ENCODE measurements around the gene CA6.
A peak's percentile ranks its signal among the peaks of the same experiment; 100 is the strongest.

The CA6 gene

GRCh38 chr1:8905582-8906191, 40.0 kb upstream of the CA6 start:
- TF ChIP-seq CTCF (conservative IDR thresholded peaks at IDR 0.05; ENCODE audit: control insufficient read depth, insufficient read depth, low read depth, low read length) = no peak
- no peak overlapping the region for H3K4me3 ChIP-seq (ENCODE audit: control insufficient read depth, low read depth, low read length)
- DNase-seq (ENCODE audit: low read depth) = peak; percentile 55

DNA sequence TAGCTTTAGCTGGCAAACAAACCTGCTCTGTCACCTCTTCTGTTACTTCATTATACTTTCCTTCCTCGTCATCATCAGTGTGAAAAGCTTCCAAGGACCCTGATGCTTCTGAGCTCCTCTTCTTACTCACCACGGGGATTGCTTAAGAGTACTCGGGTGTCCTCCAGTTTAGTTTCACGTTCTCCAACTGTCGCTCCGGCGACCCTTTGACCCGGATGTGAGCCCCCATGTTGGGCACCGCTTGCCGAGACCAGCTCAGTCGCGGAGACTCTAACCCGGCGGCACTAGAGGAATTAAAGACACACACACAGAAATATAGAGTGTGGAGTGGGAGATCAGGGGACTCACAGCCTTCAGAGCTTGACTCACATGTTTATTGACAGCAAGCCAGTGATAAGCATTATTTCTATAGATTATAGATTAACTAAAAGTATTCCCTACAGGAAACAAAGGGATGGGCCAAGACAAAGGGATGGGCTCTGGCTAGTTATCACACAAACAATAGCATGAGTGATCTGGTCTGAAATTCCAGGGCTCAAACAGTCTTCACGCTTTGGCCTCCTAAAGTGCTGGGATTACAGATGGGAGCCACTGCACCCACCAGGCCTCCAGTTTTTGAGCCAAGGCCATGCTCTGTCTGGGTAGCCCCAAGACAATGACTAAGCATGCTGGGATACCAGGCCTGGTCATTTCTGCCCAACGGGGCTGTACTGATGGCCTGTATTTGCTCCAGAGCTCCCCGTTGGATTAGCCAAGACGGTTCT, 37.1 kb upstream of the CA6 start:
- DNase-seq (ENCODE audit: low read depth) = peak; percentile 35
- TF ChIP-seq CTCF (conservative IDR thresholded peaks at IDR 0.05; ENCODE audit: control insufficient read depth, insufficient read depth, low read depth, low read length) = no peak
- no peak overlapping the region for H3K4me3 ChIP-seq (ENCODE audit: control insufficient read depth, low read depth, low read length)

- DNase-seq (ENCODE audit: low read depth) = no peak
- no peak for TF ChIP-seq CTCF (conservative IDR thresholded peaks at IDR 0.05; ENCODE audit: control insufficient read depth, insufficient read depth, low read depth, low read length)
- no peak overlapping the region for H3K4me3 ChIP-seq (ENCODE audit: control insufficient read depth, low read depth, low read length)
These were observed 35.3 kb upstream of the CA6 start for GRCh38 chr1:8910331-8910730.

GRCh38 chr1:8910914-8911313, 34.8 kb upstream of the CA6 start:
- H3K4me3 ChIP-seq (ENCODE audit: control insufficient read depth, low read depth, low read length) = no peak overlapping the region
- TF ChIP-seq CTCF (conservative IDR thresholded peaks at IDR 0.05; ENCODE audit: control insufficient read depth, insufficient read depth, low read depth, low read length) = no peak
- no peak for DNase-seq (ENCODE audit: low read depth)

DNA sequence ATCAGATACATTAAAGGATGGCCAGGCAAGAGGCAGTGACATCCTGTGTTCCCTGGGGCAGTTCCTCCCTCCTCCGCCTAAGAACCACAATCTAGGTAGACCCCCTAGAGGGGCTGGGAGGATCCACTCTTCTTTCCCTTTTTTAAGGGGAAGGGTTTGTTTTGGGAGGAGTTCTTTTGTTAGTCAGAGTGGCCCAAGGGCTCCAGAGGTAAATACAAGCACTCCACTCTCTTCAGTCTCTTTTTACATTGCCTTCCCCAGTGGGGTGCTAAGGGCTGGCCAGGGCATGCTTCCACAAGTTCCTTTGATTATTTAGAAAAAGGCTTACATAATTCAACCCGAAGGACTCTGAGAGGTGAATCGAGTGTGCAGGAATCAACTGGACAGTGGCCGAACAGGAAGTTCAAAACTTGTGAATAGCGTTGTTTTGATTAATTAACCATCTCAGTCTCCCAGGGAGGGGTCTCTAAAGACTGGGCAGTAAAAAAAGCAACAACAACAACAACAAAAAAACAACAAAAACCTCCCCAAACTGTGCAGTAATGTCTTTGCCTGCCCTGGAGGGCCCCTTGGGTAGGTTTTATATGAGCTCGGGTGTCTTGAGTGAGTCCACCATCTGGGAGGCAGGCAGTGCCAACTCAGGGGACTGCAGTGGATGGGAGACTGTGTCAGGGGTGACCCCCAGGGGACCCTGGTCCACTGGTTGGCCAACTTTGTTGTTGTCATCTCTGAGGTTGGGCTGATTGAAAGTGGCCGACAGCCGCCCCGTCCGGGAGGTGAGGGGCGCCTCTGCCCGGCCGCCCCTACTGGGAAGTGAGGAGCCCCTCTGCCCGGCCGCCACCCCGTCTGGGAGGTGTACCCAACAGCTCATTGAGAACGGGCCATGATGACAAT, 34.0 kb upstream of the CA6 start:
- DNase-seq (ENCODE audit: low read depth) = no peak
- TF ChIP-seq CTCF (conservative IDR thresholded peaks at IDR 0.05; ENCODE audit: control insufficient read depth, insufficient read depth, low read depth, low read length) = no peak
- H3K4me3 ChIP-seq (ENCODE audit: control insufficient read depth, low read depth, low read length) = no peak overlapping the region

DNA sequence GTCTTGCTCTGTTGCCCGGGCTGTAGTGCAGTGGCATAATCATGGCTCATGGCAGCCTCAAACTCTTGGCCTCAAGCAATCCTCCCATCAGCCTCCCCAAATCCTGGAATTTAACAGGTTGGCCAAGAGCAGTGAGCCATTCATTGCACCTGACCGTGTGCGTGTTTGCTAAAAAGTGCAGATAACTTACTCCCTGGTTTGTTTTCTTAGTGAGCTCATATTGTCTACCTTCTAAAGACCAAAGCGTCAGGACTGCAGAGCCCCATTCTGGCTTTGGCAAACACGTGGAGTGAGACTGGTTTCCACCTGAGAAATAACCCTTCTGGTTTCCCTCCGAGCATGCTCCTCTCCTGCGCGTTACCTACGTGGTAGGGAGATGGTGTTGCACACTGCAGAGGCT, 32.2 kb upstream of the CA6 start:
- TF ChIP-seq CTCF (conservative IDR thresholded peaks at IDR 0.05; ENCODE audit: control insufficient read depth, insufficient read depth, low read depth, low read length) = no peak
- DNase-seq (ENCODE audit: low read depth) = no peak
- H3K4me3 ChIP-seq (ENCODE audit: control insufficient read depth, low read depth, low read length) = no peak overlapping the region
